Measurements from ENCODE around the gene RBM43.

The RBM43 gene

GRCh38 chr2:151265991-151266390, 4.3 kb upstream of the RBM43 start:
- Histone ChIP-seq H3K4me3 (ENCODE audit: low read length) (no peak overlapping the region), H3K9me3 (replicated peaks; ENCODE audit: low read length) (no peaks in the 10 kb centered on the region), H3K4me2 (ENCODE audit: low read length) (no peak overlapping the region), H3K4me1 (ENCODE audit: control insufficient read depth, insufficient read depth, low read length) (peaks cover 4% of the 10 kb centered on the region), H3K9ac (ENCODE audit: low read depth, low read length) (no peak overlapping the region), H3K36me3 (ENCODE audit: insufficient read depth, low read length) (no peaks in the 10 kb centered on the region), H3K27me3 (ENCODE audit: control insufficient read depth, insufficient read depth, low read length) (no peaks in the 10 kb centered on the region)

GRCh38 chr2:151264157-151264825, 2.6 kb upstream of the RBM43 start:
- no peaks in the 10 kb centered on the region for H3K36me3 ChIP-seq (ENCODE audit: insufficient read depth, low read length)
- no peaks in the 10 kb centered on the region for H3K9me3 ChIP-seq (replicated peaks; ENCODE audit: low read length)
- peaks cover 10% of the 10 kb centered on the region for H3K4me1 ChIP-seq (ENCODE audit: control insufficient read depth, insufficient read depth, low read length)
- no peak overlapping the region for H3K4me3 ChIP-seq (ENCODE audit: low read length)
- H3K9ac ChIP-seq (ENCODE audit: low read depth, low read length), result no peak overlapping the region
- no peak overlapping the region for H3K4me2 ChIP-seq (ENCODE audit: low read length)
- H3K27me3 ChIP-seq (ENCODE audit: control insufficient read depth, insufficient read depth, low read length), result no peaks in the 10 kb centered on the region

- Histone ChIP-seq H3K4me1 (ENCODE audit: control insufficient read depth, insufficient read depth, low read length) (peaks cover 15% of the 10 kb centered on the region), H3K36me3 (ENCODE audit: insufficient read depth, low read length) (no peaks in the 10 kb centered on the region), H3K9ac (ENCODE audit: low read depth, low read length) (no peak overlapping the region), H3K4me3 (ENCODE audit: low read length) (no peak overlapping the region), H3K9me3 (replicated peaks; ENCODE audit: low read length) (no peaks in the 10 kb centered on the region), H3K27me3 (ENCODE audit: control insufficient read depth, insufficient read depth, low read length) (no peaks in the 10 kb centered on the region), H3K4me2 (ENCODE audit: low read length) (no peak overlapping the region)
Observed at GRCh38 chr2:151262629-151263028, 966 bp upstream of the RBM43 start.

DNA sequence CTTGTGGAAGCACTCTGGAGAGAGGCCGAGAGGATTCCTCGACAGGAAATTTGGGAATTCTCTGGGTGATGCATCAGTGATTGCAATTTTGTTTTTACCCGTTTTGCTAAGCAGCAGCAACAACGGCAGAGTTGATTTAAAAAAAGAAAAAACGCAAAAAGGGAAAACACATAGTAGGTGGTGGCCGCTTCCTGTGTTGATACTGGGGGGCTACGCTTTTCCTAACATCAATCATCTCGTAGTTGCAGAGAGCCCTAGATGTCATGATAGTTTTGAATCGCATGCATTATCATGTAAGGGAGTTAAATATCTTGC, 271 bp upstream of the RBM43 start:
- H3K9ac ChIP-seq (ENCODE audit: low read depth, low read length), result peak overlapping the region; percentile 94

DNA sequence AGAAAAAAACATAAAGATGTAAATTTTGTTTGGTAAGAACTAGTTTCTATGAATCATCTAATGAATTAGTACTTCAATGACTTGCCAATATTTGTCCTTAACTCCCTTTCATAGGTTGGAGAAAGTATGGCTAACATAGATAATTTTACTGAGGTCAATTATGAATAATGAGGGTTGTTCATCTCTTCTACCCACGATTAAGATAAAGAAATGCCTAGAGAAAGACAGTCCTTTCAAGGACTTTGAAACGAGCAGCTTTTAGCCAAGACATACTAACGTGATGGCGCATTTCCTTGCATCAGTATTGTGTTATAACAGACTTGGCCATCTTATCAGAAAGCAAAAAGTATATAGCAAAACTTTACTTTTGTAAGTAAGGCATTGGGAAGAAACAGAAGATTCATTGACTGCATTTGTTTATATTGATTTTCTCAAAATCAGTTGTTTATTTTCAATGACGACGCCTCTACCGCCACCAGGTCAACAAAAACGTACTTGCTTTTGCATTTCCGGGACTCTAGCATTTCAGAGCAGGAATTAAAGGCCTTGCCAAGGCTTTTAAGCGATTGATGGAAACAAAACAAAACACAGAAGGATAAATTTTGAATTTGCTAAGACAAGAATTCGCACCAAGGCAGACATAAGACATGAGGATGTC, 961 bp downstream of the RBM43 start:
- Histone ChIP-seq H3K27me3 (ENCODE audit: control insufficient read depth, insufficient read depth, low read length) (no peaks in the 10 kb centered on the region), H3K36me3 (ENCODE audit: insufficient read depth, low read length) (no peaks in the 10 kb centered on the region), H3K4me1 (ENCODE audit: control insufficient read depth, insufficient read depth, low read length) (peaks cover 15% of the 10 kb centered on the region), H3K4me2 (ENCODE audit: low read length) (peak overlapping the region; percentile 93), H3K9me3 (replicated peaks; ENCODE audit: low read length) (no peaks in the 10 kb centered on the region), H3K9ac (ENCODE audit: low read depth, low read length) (peak overlapping the region; percentile 94), H3K4me3 (ENCODE audit: low read length) (peak overlapping the region; percentile 88)

More for the DNA sequence above, 271 bp upstream of the RBM43 start:
- H3K4me3 ChIP-seq (ENCODE audit: low read length), result peak overlapping the region; percentile 88
- H3K36me3 ChIP-seq (ENCODE audit: insufficient read depth, low read length), result no peaks in the 10 kb centered on the region
- peaks cover 15% of the 10 kb centered on the region for H3K4me1 ChIP-seq (ENCODE audit: control insufficient read depth, insufficient read depth, low read length)
- no peaks in the 10 kb centered on the region for H3K27me3 ChIP-seq (ENCODE audit: control insufficient read depth, insufficient read depth, low read length)
- no peaks in the 10 kb centered on the region for H3K9me3 ChIP-seq (replicated peaks; ENCODE audit: low read length)
- peak overlapping the region; percentile 93 for H3K4me2 ChIP-seq (ENCODE audit: low read length)

- no peak overlapping the region for H3K9ac ChIP-seq (ENCODE audit: low read depth, low read length)
- no peak overlapping the region for H3K4me3 ChIP-seq (ENCODE audit: low read length)
- no peaks in the 10 kb centered on the region for H3K27me3 ChIP-seq (ENCODE audit: control insufficient read depth, insufficient read depth, low read length)
- H3K9me3 ChIP-seq (replicated peaks; ENCODE audit: low read length), result no peaks in the 10 kb centered on the region
- H3K36me3 ChIP-seq (ENCODE audit: insufficient read depth, low read length), result peaks cover 5% of the 10 kb centered on the region
- H3K4me1 ChIP-seq (ENCODE audit: control insufficient read depth, insufficient read depth, low read length), result peaks cover 15% of the 10 kb centered on the region
- peak overlapping the region; percentile 23 for H3K4me2 ChIP-seq (ENCODE audit: low read length)
Observed at GRCh38 chr2:151258121-151258520, 3.5 kb downstream of the RBM43 start.

DNA sequence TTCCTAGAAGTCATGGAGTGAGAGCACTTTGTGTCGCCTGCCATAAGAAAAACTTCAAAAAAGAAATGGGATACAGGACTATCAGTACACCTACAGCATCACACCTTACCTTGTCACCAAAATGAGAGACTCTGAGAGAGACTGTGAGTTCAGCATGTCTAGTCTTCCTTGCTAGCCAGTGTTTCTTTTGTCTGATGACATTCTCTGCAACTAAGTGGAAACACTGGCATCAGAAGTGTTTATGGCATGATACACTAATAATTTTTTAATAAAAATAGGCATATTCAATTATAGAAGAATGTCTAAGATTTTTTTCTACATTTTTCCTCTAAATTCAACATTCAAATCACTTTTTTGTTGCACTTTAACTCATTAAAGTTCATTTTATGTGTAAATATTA, 9.0 kb downstream of the RBM43 start:
- Histone ChIP-seq H3K27me3 (ENCODE audit: control insufficient read depth, insufficient read depth, low read length) (no peaks in the 10 kb centered on the region), H3K9ac (ENCODE audit: low read depth, low read length) (no peak overlapping the region), H3K4me1 (ENCODE audit: control insufficient read depth, insufficient read depth, low read length) (peaks cover 13% of the 10 kb centered on the region), H3K9me3 (replicated peaks; ENCODE audit: low read length) (peaks cover 5% of the 10 kb centered on the region), H3K4me2 (ENCODE audit: low read length) (no peak overlapping the region), H3K4me3 (ENCODE audit: low read length) (no peak overlapping the region), H3K36me3 (ENCODE audit: insufficient read depth, low read length) (peaks cover 11% of the 10 kb centered on the region)

GRCh38 chr2:151251012-151251411, 10.7 kb downstream of the RBM43 start:
- H3K4me2 ChIP-seq (ENCODE audit: low read length), result no peak overlapping the region
- H3K9me3 ChIP-seq (replicated peaks; ENCODE audit: low read length), result peaks cover 5% of the 10 kb centered on the region
- H3K36me3 ChIP-seq (ENCODE audit: insufficient read depth, low read length), result peaks cover 11% of the 10 kb centered on the region
- H3K9ac ChIP-seq (ENCODE audit: low read depth, low read length), result no peak overlapping the region
- no peak overlapping the region for H3K4me3 ChIP-seq (ENCODE audit: low read length)
- peaks cover 13% of the 10 kb centered on the region for H3K4me1 ChIP-seq (ENCODE audit: control insufficient read depth, insufficient read depth, low read length)
- no peaks in the 10 kb centered on the region for H3K27me3 ChIP-seq (ENCODE audit: control insufficient read depth, insufficient read depth, low read length)

DNA sequence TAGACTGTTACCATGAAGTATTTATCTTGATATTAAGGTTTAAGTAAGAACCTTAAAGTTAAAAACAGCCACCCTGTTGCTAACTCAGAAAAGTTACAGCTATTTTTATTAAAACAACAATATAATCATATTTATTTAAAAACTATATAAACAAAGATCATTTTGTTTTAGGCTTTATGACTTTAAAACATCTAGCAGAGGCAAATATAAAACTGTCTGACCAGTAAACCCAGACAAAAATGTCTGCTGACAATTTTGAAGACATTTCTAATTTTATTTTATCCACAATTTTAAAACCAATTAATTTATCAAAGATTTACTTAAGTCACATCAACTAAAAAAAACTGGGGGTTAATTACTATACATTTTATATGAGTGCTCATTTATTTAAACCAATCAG, 14.2 kb downstream of the RBM43 start:
- Histone ChIP-seq H3K9me3 (replicated peaks; ENCODE audit: low read length) (peaks cover 5% of the 10 kb centered on the region), H3K36me3 (ENCODE audit: insufficient read depth, low read length) (peaks cover 6% of the 10 kb centered on the region), H3K4me3 (ENCODE audit: low read length) (no peak overlapping the region), H3K4me1 (ENCODE audit: control insufficient read depth, insufficient read depth, low read length) (peaks cover 13% of the 10 kb centered on the region), H3K9ac (ENCODE audit: low read depth, low read length) (no peak overlapping the region), H3K4me2 (ENCODE audit: low read length) (no peak overlapping the region), H3K27me3 (ENCODE audit: control insufficient read depth, insufficient read depth, low read length) (no peaks in the 10 kb centered on the region)

- H3K4me1 ChIP-seq (ENCODE audit: control insufficient read depth, insufficient read depth, low read length), result peaks cover 10% of the 10 kb centered on the region
- H3K9ac ChIP-seq (ENCODE audit: low read depth, low read length), result no peak overlapping the region
- peaks cover 6% of the 10 kb centered on the region for H3K36me3 ChIP-seq (ENCODE audit: insufficient read depth, low read length)
- peaks cover 5% of the 10 kb centered on the region for H3K9me3 ChIP-seq (replicated peaks; ENCODE audit: low read length)
- no peak overlapping the region for H3K4me2 ChIP-seq (ENCODE audit: low read length)
- no peaks in the 10 kb centered on the region for H3K27me3 ChIP-seq (ENCODE audit: control insufficient read depth, insufficient read depth, low read length)
- no peak overlapping the region for H3K4me3 ChIP-seq (ENCODE audit: low read length)
Observed at GRCh38 chr2:151246152-151246551, 15.5 kb downstream of the RBM43 start.

GRCh38 chr2:151243468-151243867, 18.2 kb downstream of the RBM43 start:
- Histone ChIP-seq H3K4me2 (ENCODE audit: low read length) (no peak overlapping the region), H3K4me1 (ENCODE audit: control insufficient read depth, insufficient read depth, low read length) (peaks cover 8% of the 10 kb centered on the region), H3K4me3 (ENCODE audit: low read length) (no peak overlapping the region), H3K9ac (ENCODE audit: low read depth, low read length) (no peak overlapping the region), H3K36me3 (ENCODE audit: insufficient read depth, low read length) (no peaks in the 10 kb centered on the region), H3K9me3 (replicated peaks; ENCODE audit: low read length) (no peaks in the 10 kb centered on the region), H3K27me3 (ENCODE audit: control insufficient read depth, insufficient read depth, low read length) (no peaks in the 10 kb centered on the region)

GRCh38 chr2:151241224-151241623, 20.4 kb downstream of the RBM43 start:
- H3K27me3 ChIP-seq (ENCODE audit: control insufficient read depth, insufficient read depth, low read length), result no peaks in the 10 kb centered on the region
- H3K9me3 ChIP-seq (replicated peaks; ENCODE audit: low read length), result no peaks in the 10 kb centered on the region
- no peak overlapping the region for H3K9ac ChIP-seq (ENCODE audit: low read depth, low read length)
- no peak overlapping the region for H3K4me3 ChIP-seq (ENCODE audit: low read length)
- H3K4me1 ChIP-seq (ENCODE audit: control insufficient read depth, insufficient read depth, low read length), result peaks cover 12% of the 10 kb centered on the region
- H3K4me2 ChIP-seq (ENCODE audit: low read length), result no peak overlapping the region
- no peaks in the 10 kb centered on the region for H3K36me3 ChIP-seq (ENCODE audit: insufficient read depth, low read length)
